OCI-LY3 (cell line): ENCODE data around the gene KCNN3.

Experiments used
- CTCF ChIP-seq: fragments of 200-600, 300-600 bp; sonication (generic); IDR thresholded peaks from 2 replicates; pipeline ENCODE4 v1.5.1; 2014; ENCODE audit warnings: antibody characterized with exemption, low read length, low read depth
- EZH2phosphoT487 ChIP-seq: fragments of 200-600 bp; shearing (Covaris generic); IDR thresholded peaks from 2 replicates; pipeline ENCODE4 v1.6.1; 2018; ENCODE audit warnings: antibody characterized with exemption, mixed run types, low read depth

- no peak for TF ChIP-seq CTCF
- TF ChIP-seq EZH2phosphoT487: no peak
Observed at GRCh38 chr1:154706851-154707250, 163.2 kb downstream of the KCNN3 start.
